GM21526 (cell line): ENCODE measurements around the gene MAP2K3.
"Not testable (repeated sequence)": the region's sequence is repeated elsewhere in the genome, so short reads cannot be mapped to it uniquely, and the experiment has no call there.

Experiments used
- ATAC-seq: cut with Tn5 transposase; IDR thresholded peaks from one replicate; pipeline ENCODE4 v1.9.1; 2021; ENCODE audit warnings: moderate library complexity; ENCODE audit not compliant: unreplicated experiment, low FRiP score

Gene MAP2K3

GRCh38 chr17:21306611-21307272, 22.2 kb downstream of the MAP2K3 start:
- not testable (repeated sequence) for ATAC-seq

- not testable (repeated sequence) for ATAC-seq
Measured at GRCh38 chr17:21307273-21307625, 22.7 kb downstream of the MAP2K3 start.

GRCh38 chr17:21308931-21309381, 24.4 kb downstream of the MAP2K3 start:
- not testable (repeated sequence) for ATAC-seq

GRCh38 chr17:21310061-21310765, 25.7 kb downstream of the MAP2K3 start:
- ATAC-seq = not testable (repeated sequence)

GRCh38 chr17:21310766-21311602, 26.5 kb downstream of the MAP2K3 start:
- ATAC-seq = not testable (repeated sequence)

GRCh38 chr17:21313320-21313719, 28.8 kb downstream of the MAP2K3 start:
- no peak for ATAC-seq

DNA sequence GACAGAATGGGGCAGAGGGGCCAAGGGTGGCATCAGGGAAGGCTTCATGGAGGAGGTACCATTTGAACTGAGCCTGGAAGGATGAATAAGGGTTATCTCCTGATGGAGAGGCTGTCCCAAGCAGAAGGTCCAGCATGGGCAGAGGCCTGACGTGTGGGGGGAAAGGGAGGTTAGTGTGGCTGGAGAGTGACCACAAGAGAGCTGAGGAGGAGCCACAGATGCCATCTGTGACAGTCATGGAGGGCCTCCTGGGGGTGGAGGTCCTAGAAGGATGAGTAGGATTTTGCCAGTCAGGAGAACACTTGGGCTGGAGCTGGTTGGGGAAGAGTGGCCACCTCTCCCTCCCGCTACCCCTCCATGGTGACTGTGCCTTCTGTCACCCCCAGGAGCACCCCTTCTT, 29.2 kb downstream of the MAP2K3 start:
- not testable (repeated sequence) for ATAC-seq

DNA sequence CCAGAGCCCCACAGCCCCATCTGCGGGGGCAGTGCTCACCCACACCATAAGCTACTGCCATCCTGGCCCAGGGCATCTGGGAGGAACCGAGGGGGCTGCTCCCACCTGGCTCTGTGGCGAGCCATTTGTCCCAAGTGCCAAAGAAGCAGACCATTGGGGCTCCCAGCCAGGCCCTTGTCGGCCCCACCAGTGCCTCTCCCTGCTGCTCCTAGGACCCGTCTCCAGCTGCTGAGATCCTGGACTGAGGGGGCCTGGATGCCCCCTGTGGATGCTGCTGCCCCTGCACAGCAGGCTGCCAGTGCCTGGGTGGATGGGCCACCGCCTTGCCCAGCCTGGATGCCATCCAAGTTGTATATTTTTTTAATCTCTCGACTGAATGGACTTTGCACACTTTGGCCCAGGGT, 29.8 kb downstream of the MAP2K3 start:
- not testable (repeated sequence) for ATAC-seq

DNA sequence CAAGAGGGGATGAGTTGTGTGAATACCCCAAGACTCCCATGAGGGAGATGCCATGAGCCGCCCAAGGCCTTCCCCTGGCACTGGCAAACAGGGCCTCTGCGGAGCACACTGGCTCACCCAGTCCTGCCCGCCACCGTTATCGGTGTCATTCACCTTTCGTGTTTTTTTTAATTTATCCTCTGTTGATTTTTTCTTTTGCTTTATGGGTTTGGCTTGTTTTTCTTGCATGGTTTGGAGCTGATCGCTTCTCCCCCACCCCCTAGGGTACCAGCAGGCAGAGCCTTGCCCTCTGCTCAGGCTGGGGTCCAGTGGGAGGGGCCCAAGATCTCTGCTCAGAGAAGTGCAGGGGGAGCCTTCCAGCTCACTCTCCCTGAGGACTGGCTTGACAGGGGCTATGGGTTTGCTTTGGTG, 30.2 kb downstream of the MAP2K3 start:
- ATAC-seq = not testable (repeated sequence)

GRCh38 chr17:21315246-21316000, 30.9 kb downstream of the MAP2K3 start:
- not testable (repeated sequence) for ATAC-seq

GRCh38 chr17:21316212-21316886, 31.8 kb downstream of the MAP2K3 start:
- not testable (repeated sequence) for ATAC-seq

GRCh38 chr17:21316887-21317500, 32.5 kb downstream of the MAP2K3 start:
- not testable (repeated sequence) for ATAC-seq

DNA sequence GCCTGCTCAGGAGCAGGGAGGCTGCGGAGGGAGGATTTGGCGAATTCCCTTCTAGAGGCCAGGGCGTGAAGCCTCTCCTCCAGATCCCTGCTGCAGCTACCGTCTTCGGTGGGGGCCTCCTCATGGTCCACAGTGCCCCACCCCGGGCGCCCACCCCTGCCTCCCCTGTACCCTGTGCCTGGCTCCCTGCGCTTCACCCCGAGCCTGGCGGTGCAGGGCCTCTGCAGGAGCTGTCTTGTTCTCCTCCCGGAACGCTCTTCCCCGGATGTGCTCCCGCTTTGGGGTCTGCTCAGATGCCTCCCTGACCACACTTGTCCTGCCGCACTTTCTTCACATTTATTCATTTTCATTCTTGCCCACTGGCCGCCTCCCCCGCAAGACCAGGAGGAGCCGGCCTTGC, 33.3 kb downstream of the MAP2K3 start:
- ATAC-seq = not testable (repeated sequence)

DNA sequence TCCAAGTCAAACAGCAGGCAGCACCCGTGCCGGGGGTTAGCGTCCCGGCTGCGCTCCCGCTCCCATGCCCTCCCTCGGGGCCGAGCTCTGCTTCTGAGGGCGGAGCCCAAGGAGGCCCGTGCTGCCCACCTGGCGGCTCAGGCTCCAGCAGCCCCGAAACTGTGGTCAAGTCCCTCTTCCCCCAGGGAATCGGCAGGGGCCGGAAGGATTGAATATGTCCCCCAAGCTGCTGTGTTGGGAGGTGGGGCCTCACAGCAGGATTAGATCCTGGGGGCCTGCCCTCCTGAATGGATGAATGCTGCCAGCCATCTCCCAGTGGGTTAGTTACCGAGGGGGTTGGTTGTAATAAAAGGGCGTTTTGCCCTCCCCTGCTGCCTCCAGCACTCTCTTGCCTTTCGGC, 33.9 kb downstream of the MAP2K3 start:
- no peak for ATAC-seq

DNA sequence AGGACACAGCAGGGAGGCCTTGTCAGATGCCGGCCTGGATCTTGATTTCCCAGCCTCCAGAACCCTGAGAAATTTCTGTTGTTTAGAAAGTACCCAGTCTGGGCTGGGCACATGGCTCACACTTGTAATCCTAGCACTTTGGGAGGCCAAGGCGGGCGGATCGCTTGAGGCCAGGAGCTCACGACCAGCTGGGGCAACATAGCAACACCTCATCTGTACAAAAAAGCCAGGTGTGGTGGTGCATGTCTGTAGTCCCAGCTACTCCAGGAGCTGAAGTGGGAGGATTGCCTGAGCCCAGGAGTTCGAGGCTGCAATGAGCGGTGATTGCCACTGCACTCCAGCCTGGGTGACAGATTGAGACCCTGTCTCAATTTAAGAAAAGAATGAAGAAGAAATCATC, 34.3 kb downstream of the MAP2K3 start:
- ATAC-seq = not testable (repeated sequence)

- not testable (repeated sequence) for ATAC-seq
Measured at GRCh38 chr17:21319256-21319655, 34.7 kb downstream of the MAP2K3 start.

GRCh38 chr17:21319686-21320375, 35.3 kb downstream of the MAP2K3 start:
- not testable (repeated sequence) for ATAC-seq

- ATAC-seq = not testable (repeated sequence)
Measured at GRCh38 chr17:21320430-21320829, 35.9 kb downstream of the MAP2K3 start.

- ATAC-seq = not testable (repeated sequence)
Measured at GRCh38 chr17:21321061-21321460, 36.5 kb downstream of the MAP2K3 start.
